HEK293 (cell line): ENCODE measurements around the gene LDLRAD4.

Source experiments
- ATF2 ChIP-seq: fragments of 450-650 bp; formaldehyde crosslinking; IDR thresholded peaks from 2 replicates; pipeline ENCODE4 v1.5.1; 2016; ENCODE audit warnings: missing biosample characterization, missing genetic modification characterization, low read depth
- CTCF ChIP-seq: fragments of 450-650 bp; formaldehyde crosslinking; IDR thresholded peaks from 2 replicates; pipeline ENCODE4 v1.5.1; 2016; ENCODE audit warnings: missing biosample characterization, missing genetic modification characterization
- PRDM1 ChIP-seq: fragments of 450-650 bp; formaldehyde crosslinking; IDR thresholded peaks from 2 replicates; pipeline ENCODE4; 2016; ENCODE audit warnings: missing biosample characterization, missing genetic modification characterization
- ZFP37 ChIP-seq: fragments of 450-650 bp; formaldehyde crosslinking; IDR thresholded peaks from 2 replicates; pipeline ENCODE4 v1.5.1; 2016; ENCODE audit warnings: missing biosample characterization, missing genetic modification characterization
- ZFP41 ChIP-seq: fragments of 450-650 bp; formaldehyde crosslinking; IDR thresholded peaks from 2 replicates; pipeline ENCODE4 v1.5.1; 2016; ENCODE audit warnings: missing biosample characterization, missing genetic modification characterization, borderline replicate concordance
- ZIC2 ChIP-seq: fragments of 450-650 bp; formaldehyde crosslinking; IDR thresholded peaks from 2 replicates; pipeline ENCODE4 v1.5.1; 2016; ENCODE audit warnings: missing biosample characterization, missing genetic modification characterization
- ZNF132 ChIP-seq: fragments of 450-650 bp; formaldehyde crosslinking; IDR thresholded peaks from 2 replicates; pipeline ENCODE4 v1.5.1; 2017; ENCODE audit warnings: missing biosample characterization, missing genetic modification characterization, borderline replicate concordance
- ZNF138 ChIP-seq: fragments of 450-650 bp; formaldehyde crosslinking; IDR thresholded peaks from 2 replicates; pipeline ENCODE4 v1.5.1; 2016; ENCODE audit warnings: missing biosample characterization, missing genetic modification characterization, borderline replicate concordance
- ZNF175 ChIP-seq: fragments of 450-650 bp; formaldehyde crosslinking; IDR thresholded peaks from 2 replicates; pipeline ENCODE4 v1.5.1; 2016; ENCODE audit warnings: missing biosample characterization, missing genetic modification characterization
- ZNF394 ChIP-seq: fragments of 450-650 bp; formaldehyde crosslinking; IDR thresholded peaks from 2 replicates; pipeline ENCODE4 v1.5.1; 2016; ENCODE audit warnings: missing biosample characterization, missing genetic modification characterization, mild to moderate bottlenecking, moderate library complexity, borderline replicate concordance
- ZNF792 ChIP-seq: fragments of 450-650 bp; formaldehyde crosslinking; IDR thresholded peaks from 2 replicates; pipeline ENCODE4 v1.5.1; 2016; ENCODE audit warnings: missing biosample characterization, missing genetic modification characterization

- no peak for TF ChIP-seq ZFP41 (tag by site-specific recombination)
- TF ChIP-seq CTCF (tag by site-specific recombination), result no peak
- no peak for TF ChIP-seq PRDM1 (tag by site-specific recombination)
- no peak for TF ChIP-seq ATF2 (tag by site-specific recombination)
- no peak for TF ChIP-seq ZNF132 (tag by site-specific recombination)
- TF ChIP-seq ZFP37, result no peak
- no peak for TF ChIP-seq ZNF138 (tag by site-specific recombination)
- TF ChIP-seq ZNF394 (tag by site-specific recombination), result no peak
- no peak for TF ChIP-seq ZNF175
- TF ChIP-seq ZIC2 (tag by site-specific recombination), result no peak
- no peak for TF ChIP-seq ZNF792
Measured at GRCh38 chr18:13544953-13545352, 326.4 kb downstream of the LDLRAD4 start.
